Measurements from ENCODE around the gene PIK3CD.
"Not testable (repeated sequence)": the region's sequence is repeated elsewhere in the genome, so short reads cannot be mapped to it uniquely, and the experiment has no call there.

The PIK3CD gene

GRCh38 chr1:9736241-9736640 is 84.7 kb downstream of the PIK3CD start:
- DNase-seq (ENCODE audit: low read depth): no peak

GRCh38 chr1:9737057-9737456 is 85.5 kb downstream of the PIK3CD start:
- DNase-seq (ENCODE audit: low read depth): no peak

GRCh38 chr1:9737671-9738070 is 86.1 kb downstream of the PIK3CD start:
- DNase-seq (ENCODE audit: low read depth): no peak

- no peak for DNase-seq (ENCODE audit: low read depth)
Observed at GRCh38 chr1:9744106-9744799, 92.7 kb downstream of the PIK3CD start.

DNA sequence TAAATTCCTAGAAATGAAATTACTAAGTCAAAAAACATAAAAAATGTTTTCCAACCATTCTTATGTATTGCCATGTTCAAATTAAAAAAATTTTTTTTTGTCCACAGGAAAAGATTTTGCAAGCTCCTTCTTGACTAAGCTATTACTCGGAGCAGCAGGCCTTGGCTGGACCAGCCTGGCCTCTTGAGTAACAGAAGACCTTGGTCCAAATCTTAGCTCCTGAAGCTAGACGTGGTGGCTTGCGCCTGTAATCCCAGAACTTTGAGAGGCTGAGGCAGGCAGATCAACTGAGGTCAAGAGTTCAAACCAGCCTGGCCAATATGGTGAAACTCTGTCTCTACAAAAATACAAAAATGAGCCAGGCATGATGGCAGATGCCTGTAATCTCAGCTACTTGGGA is 94.7 kb downstream of the PIK3CD start:
- no peak for DNase-seq (ENCODE audit: low read depth)

DNA sequence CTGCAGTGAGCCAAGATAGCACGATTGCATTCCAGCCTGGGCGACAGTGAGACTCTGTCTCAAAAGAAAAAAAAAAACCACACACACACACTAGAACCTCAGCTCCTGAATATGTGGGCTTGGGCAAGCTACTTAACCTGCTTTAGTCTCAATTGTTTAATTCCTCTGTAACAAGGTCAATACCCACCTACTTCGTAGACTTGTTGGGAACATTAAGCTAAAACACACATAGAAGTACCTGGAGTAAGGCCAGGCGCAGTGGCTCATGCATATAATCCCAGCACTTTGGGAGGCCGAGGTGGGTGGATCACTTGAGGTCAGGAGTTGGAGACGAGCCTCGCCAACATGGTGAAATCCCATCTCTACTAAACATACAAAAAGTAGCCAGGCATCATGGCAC is 95.1 kb downstream of the PIK3CD start:
- DNase-seq (ENCODE audit: low read depth): no peak

- DNase-seq (ENCODE audit: low read depth): not testable (repeated sequence)
Observed at GRCh38 chr1:9748391-9748790, 96.9 kb downstream of the PIK3CD start.

- DNase-seq (ENCODE audit: low read depth): no peak
Observed at GRCh38 chr1:9749361-9749760, 97.8 kb downstream of the PIK3CD start.

GRCh38 chr1:9751971-9752370 is 100.4 kb downstream of the PIK3CD start:
- no peak for DNase-seq (ENCODE audit: low read depth)

- no peak for DNase-seq (ENCODE audit: low read depth)
Observed at GRCh38 chr1:9753121-9753531, 101.6 kb downstream of the PIK3CD start.

DNA sequence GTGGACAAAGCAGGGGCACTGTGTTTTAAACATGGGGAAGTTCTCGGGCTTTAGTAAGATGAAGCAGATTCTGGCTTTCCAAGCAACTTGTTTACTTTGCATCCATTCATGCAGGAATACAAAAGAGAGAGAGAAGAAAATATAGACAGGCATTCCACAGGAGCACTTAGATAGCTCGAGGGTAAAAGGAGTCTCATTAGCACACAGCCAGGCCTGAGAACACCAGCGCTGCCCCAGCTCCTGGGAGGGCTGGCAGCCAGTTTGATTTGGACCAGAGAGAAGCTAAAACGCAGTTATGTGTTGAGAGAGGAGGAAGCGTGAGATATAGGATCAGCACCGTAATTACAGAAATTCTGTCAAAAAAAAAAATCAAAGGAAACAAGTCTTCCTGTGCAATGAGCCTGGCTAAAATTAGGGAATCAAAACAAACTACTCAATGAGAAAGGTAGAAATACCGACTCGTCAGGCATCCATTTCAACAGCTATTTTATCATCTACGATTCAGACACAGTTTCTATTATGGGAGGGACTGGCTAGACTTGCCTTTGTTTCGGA is 104.0 kb downstream of the PIK3CD start:
- no peak for DNase-seq (ENCODE audit: low read depth)

GRCh38 chr1:9758559-9759121 is 107.1 kb downstream of the PIK3CD start:
- no peak for DNase-seq (ENCODE audit: low read depth)

DNA sequence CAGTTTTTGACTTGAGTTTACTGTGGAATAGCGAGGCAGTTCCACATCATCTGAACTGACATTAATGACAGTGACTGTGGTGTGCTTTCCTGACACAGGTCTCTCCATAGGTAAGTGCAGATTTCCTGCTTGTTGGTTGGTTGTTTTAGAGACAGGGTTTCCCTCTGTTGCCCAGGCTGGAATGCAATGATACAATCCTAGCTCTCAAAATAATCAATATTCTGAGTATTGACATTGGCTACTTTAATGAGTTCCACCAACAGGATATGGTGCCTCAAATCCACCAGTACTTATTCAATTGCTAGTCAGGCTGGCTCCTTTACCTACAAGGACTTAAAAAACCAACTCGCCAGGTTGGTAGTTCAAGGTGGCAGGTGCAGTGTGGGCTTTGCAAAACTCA is 108.4 kb downstream of the PIK3CD start:
- DNase-seq (ENCODE audit: low read depth): no peak

DNA sequence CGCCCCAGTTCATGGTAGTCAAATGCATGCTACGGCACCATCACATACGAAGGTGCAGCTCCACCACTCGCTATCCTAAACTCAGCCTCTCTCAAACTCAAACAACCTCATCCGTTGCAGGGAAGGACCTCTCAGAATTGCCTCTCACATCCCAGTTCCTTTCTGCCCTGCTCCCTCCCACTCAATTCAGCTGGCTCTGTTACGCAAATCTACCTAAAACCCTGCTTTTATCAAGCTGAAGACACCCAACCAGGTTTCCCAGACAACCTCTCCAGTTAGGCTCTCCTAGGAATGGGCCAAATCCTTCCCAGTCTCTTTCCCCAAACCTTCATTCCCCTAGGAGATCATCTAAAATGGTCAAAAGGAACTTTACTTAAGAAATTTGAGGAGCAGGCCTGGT is 109.3 kb downstream of the PIK3CD start:
- no peak for DNase-seq (ENCODE audit: low read depth)

DNA sequence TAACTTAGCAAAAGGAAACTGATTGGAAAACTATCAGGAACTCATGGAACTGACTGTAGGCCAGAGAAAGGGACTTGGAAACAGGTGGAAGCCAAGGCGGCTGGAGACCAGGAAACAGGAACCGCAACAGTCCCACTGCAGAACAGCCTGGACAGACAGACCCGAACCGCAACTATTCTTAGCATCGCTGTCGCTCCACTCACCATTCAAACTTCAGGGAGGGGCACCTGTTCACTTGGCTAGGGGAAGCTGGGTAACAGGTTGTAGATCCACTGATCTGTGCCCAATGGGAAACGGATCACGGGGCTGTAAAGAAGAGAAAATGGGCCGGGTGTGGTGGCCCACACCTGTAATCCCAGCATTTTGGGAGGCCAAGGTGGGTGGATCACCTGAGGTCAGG is 110.3 kb downstream of the PIK3CD start:
- DNase-seq (ENCODE audit: low read depth): no peak

GRCh38 chr1:9762446-9762845 is 110.9 kb downstream of the PIK3CD start:
- DNase-seq (ENCODE audit: low read depth): not testable (repeated sequence)

GRCh38 chr1:9763914-9764313 is 112.4 kb downstream of the PIK3CD start:
- no peak for DNase-seq (ENCODE audit: low read depth)

DNA sequence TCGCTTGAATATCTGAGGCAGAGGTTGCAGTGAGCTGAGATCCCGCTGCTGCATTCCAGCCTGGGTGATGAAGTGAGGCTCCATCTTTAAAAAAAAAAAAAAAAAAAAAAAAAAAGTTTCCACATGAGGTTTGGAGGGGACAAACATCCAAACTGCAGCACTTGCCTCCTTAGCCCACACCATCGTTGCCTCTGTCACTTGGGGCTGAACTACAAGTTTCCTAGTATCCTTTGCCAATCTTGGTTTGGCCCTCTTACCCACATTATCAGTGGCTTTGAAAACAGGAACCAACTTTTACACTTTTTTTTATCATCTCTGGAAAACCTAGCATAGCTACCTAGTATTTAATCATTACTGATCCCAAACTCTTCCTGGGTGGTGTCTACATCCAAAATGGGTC is 113.0 kb downstream of the PIK3CD start:
- no peak for DNase-seq (ENCODE audit: low read depth)

DNA sequence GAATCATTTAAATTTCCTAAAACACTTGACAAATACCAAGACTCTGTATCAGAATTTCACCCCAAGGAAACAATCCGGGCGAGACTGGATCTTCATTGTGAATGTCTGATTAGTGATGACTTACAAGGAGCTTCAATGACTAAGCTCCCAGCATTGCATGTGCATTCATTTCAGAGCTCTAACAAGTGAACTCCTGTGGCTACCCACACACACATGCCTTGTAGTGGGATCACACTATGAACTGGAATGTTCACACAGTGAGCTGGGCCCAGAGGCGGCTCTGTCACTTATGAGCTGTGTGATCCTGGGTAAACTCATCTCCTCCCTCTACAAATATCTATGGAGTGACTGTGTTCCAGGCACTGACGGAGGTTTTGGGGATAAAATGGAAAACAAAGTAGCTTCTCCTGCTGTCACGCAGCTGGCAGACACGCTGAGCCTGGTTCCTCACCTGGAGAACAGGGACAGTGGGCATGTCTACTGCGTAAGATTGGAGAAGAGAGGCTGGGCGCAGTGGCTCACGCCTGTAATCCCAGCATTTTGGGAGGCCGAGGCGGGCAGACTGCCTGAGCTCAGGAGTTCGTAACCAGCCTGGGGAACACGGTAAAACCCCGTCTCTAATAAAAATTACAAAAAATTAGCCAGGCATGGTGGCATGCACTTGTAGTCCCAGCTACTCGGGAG is 115.4 kb downstream of the PIK3CD start:
- DNase-seq (ENCODE audit: low read depth): no peak

- no peak for DNase-seq (ENCODE audit: low read depth)
Observed at GRCh38 chr1:9767964-9768668, 116.6 kb downstream of the PIK3CD start.

GRCh38 chr1:9768983-9769382 is 117.5 kb downstream of the PIK3CD start:
- no peak for DNase-seq (ENCODE audit: low read depth)

- no peak for DNase-seq (ENCODE audit: low read depth)
Observed at GRCh38 chr1:9770298-9770697, 118.8 kb downstream of the PIK3CD start.
